Karpas-422 (cell line): ENCODE measurements around the gene ATRNL1. TPM values are rescaled to one million over a fixed set of nuclear protein-coding genes. Genes with fewer than 3 reads are reported as not detected.

Source experiments
- DNase-seq: peaks from one replicate; pipeline ENCODE4 v3.0.0-alpha.2; 2015
- H2AFZ ChIP-seq: fragments of 200-600 bp; sonication (generic); 2 replicates; pipeline ENCODE4 v1.6.1; 2014; ENCODE audit warnings: antibody characterized with exemption, low read length, mixed read lengths
- H3K27ac ChIP-seq: fragments of 200-600 bp; sonication (generic); 2 replicates; pipeline ENCODE4 v1.5.1; 2014; ENCODE audit warnings: mild to moderate bottlenecking, low read length, moderate library complexity
- H3K27me3 ChIP-seq: fragments of 200-600 bp; sonication (generic); 2 replicates; pipeline ENCODE4 v1.6.1; 2014; ENCODE audit warnings: low read length, mixed read lengths
- H3K36me3 ChIP-seq: fragments of 200-600 bp; sonication (generic); 2 replicates; pipeline ENCODE4 v1.6.1; 2014; ENCODE audit warnings: low read length, mixed read lengths; ENCODE audit not compliant: insufficient read depth
- H3K4me1 ChIP-seq: fragments of 200-600 bp; sonication (generic); 2 replicates; pipeline ENCODE4 v1.6.1; 2014; ENCODE audit warnings: mild to moderate bottlenecking, low read length, mixed read lengths
- H3K4me2 ChIP-seq: fragments of 200-600 bp; sonication (generic); 2 replicates; pipeline ENCODE4 v1.6.1; 2014; ENCODE audit warnings: low read length, low read depth, mild to moderate bottlenecking; ENCODE audit not compliant: poor library complexity, severe bottlenecking
- H3K4me3 ChIP-seq: fragments of 200-600 bp; sonication (generic); 2 replicates; pipeline ENCODE4 v1.5.1; 2014; ENCODE audit warnings: mild to moderate bottlenecking, antibody characterized with exemption, low read length, mixed read lengths
- H3K79me2 ChIP-seq: fragments of 200-600 bp; sonication (generic); 2 replicates; pipeline ENCODE4 v1.6.1; 2014; ENCODE audit warnings: mild to moderate bottlenecking, low read length, mixed read lengths
- H3K9ac ChIP-seq: fragments of 200-600 bp; sonication (generic); 2 replicates; pipeline ENCODE4 v1.6.0; 2014; ENCODE audit warnings: low read length
- H3K9me2 ChIP-seq: fragments of 200-600 bp; sonication (generic), shearing (Covaris generic); replicated peaks from 2 replicates; pipeline ENCODE4 v1.6.0; 2014; ENCODE audit warnings: mild to moderate bottlenecking, low read length, moderate library complexity; ENCODE audit not compliant: insufficient read depth
- H3K9me3 ChIP-seq: fragments of 300-700, 200-600 bp; sonication (generic); 2 replicates; pipeline ENCODE4 v1.6.1; 2014; ENCODE audit warnings: low read length, mixed read lengths
- H4K20me1 ChIP-seq: fragments of 200-600 bp; sonication (generic); 2 replicates; pipeline ENCODE4 v1.6.1; 2014; ENCODE audit warnings: mild to moderate bottlenecking, antibody characterized with exemption, low read length, low read depth; ENCODE audit not compliant: insufficient read depth
- total RNA-seq: library from RNA; depleted of rRNA; stranded (reverse); fragments of >200 nt; shearing (Covaris generic); gene quantifications from 2 replicates; pipeline ENCODE4 v1.2.3, GENCODE V29; 2014; ENCODE audit warnings: low replicate concordance

The ATRNL1 gene
- total RNA-seq, 1 experiment from 2014 or later, result not detected

DNA sequence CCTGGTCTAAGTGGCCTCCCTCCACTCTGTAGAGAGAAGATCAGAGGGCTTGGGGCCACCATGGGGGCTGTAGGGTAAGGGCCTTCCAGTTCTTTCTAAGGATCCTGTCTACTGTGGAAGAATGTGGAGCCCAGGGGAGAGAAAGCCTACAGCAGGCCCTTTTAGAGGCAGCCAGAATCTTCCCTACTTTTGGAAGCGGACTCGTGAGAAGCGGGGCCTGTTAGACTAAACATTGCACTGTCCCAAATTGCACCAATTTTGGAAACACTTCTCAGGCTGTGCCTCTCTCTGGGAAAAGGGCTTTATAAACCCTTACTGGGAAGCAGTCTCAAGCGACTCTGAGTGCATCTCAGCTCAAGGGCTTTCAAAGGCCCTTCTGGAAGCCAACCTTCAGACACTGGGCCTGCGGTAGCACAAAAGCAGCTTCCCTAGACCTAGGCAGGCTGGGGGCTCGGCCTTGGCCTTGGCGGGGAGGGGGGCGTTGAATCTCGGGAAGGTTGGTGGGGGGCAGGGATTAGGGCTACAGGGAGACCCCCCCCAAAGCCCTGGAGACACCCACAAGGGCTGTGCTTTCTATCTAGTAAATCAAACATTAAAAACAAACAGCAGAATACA is 881.8 kb downstream of the ATRNL1 start:
- no peak for DNase-seq
- H3K9ac ChIP-seq, result no peak overlapping the region
- no peak overlapping the region for H2AFZ ChIP-seq
- H3K9me2 ChIP-seq, result no peaks in the 10 kb centered on the region
- H3K9me3 ChIP-seq, result no peaks in the 10 kb centered on the region
- no peaks in the 10 kb centered on the region for H3K79me2 ChIP-seq
- H4K20me1 ChIP-seq, result no peaks in the 10 kb centered on the region
- H3K27me3 ChIP-seq, result no peaks in the 10 kb centered on the region
- H3K4me1 ChIP-seq, result no peaks in the 10 kb centered on the region
- H3K4me3 ChIP-seq, result no peak overlapping the region
- no peak overlapping the region for H3K27ac ChIP-seq
- no peak overlapping the region for H3K4me2 ChIP-seq
- H3K36me3 ChIP-seq, result no peaks in the 10 kb centered on the region

DNA sequence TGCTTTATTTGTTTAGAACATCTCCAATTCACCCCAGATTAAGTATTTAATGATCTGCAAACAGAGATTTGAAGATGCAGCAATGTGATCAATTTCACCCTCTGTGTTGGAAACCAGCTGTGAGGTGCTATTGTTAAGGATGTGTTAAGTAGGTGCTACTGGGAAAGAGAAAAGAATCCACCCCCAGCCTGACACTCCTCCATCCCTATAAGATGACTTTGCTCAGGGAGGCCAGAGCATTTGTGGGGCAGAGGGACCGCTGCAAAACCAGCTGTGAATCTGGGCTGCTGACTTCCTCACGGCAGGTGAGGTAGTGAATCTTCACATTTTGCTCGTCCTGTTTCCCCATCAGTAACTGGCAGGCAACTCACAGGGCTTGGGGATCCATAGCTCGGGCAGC is 882.3 kb downstream of the ATRNL1 start:
- H3K9ac ChIP-seq, result no peak overlapping the region
- no peaks in the 10 kb centered on the region for H3K36me3 ChIP-seq
- no peak for DNase-seq
- no peaks in the 10 kb centered on the region for H3K4me1 ChIP-seq
- no peak overlapping the region for H3K27ac ChIP-seq
- no peak overlapping the region for H3K4me2 ChIP-seq
- no peak overlapping the region for H2AFZ ChIP-seq
- H3K9me3 ChIP-seq, result no peaks in the 10 kb centered on the region
- no peaks in the 10 kb centered on the region for H3K79me2 ChIP-seq
- no peak overlapping the region for H3K4me3 ChIP-seq
- no peaks in the 10 kb centered on the region for H4K20me1 ChIP-seq
- no peaks in the 10 kb centered on the region for H3K9me2 ChIP-seq
- H3K27me3 ChIP-seq, result no peaks in the 10 kb centered on the region

GRCh38 chr10:115976342-115976741 is 883.2 kb downstream of the ATRNL1 start:
- no peak for DNase-seq
- H3K27ac ChIP-seq, result no peak overlapping the region
- no peaks in the 10 kb centered on the region for H4K20me1 ChIP-seq
- H3K4me1 ChIP-seq, result no peaks in the 10 kb centered on the region
- H2AFZ ChIP-seq, result no peak overlapping the region
- H3K79me2 ChIP-seq, result no peaks in the 10 kb centered on the region
- no peak overlapping the region for H3K4me3 ChIP-seq
- H3K9ac ChIP-seq, result no peak overlapping the region
- no peak overlapping the region for H3K4me2 ChIP-seq
- H3K27me3 ChIP-seq, result no peaks in the 10 kb centered on the region
- no peaks in the 10 kb centered on the region for H3K9me3 ChIP-seq
- H3K9me2 ChIP-seq, result no peaks in the 10 kb centered on the region
- H3K36me3 ChIP-seq, result no peaks in the 10 kb centered on the region

DNA sequence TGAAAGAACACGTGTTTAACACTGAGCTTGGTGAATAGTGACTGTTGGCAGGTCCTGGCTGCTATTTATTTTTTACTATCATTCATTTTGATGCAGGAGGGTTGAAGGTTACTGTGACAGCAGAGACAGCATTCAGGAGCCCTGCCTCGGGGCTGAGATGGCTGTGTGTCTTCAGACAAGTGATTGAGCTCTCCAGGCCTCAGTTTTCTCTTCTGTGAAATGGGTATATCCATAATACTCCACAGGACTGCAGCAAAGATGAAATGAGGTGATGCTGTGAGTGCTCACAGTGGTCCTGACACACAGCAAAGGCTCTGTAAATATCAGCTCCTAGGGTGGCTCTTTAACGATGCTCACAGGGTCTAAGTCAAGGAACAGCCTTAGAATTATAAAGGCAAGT is 884.7 kb downstream of the ATRNL1 start:
- H3K4me1 ChIP-seq, result no peaks in the 10 kb centered on the region
- DNase-seq, result no peak
- no peaks in the 10 kb centered on the region for H3K27me3 ChIP-seq
- H3K4me3 ChIP-seq, result no peak overlapping the region
- H3K9ac ChIP-seq, result no peak overlapping the region
- no peak overlapping the region for H3K27ac ChIP-seq
- H3K79me2 ChIP-seq, result no peaks in the 10 kb centered on the region
- H4K20me1 ChIP-seq, result no peaks in the 10 kb centered on the region
- no peaks in the 10 kb centered on the region for H3K36me3 ChIP-seq
- H3K4me2 ChIP-seq, result no peak overlapping the region
- H3K9me3 ChIP-seq, result no peaks in the 10 kb centered on the region
- no peaks in the 10 kb centered on the region for H3K9me2 ChIP-seq
- no peak overlapping the region for H2AFZ ChIP-seq

GRCh38 chr10:115979576-115979975 is 886.4 kb downstream of the ATRNL1 start:
- no peak overlapping the region for H2AFZ ChIP-seq
- H3K9me3 ChIP-seq, result no peaks in the 10 kb centered on the region
- no peaks in the 10 kb centered on the region for H4K20me1 ChIP-seq
- H3K79me2 ChIP-seq, result no peaks in the 10 kb centered on the region
- H3K27ac ChIP-seq, result no peak overlapping the region
- no peaks in the 10 kb centered on the region for H3K9me2 ChIP-seq
- no peak overlapping the region for H3K4me2 ChIP-seq
- no peaks in the 10 kb centered on the region for H3K27me3 ChIP-seq
- DNase-seq, result no peak
- H3K4me3 ChIP-seq, result no peak overlapping the region
- no peaks in the 10 kb centered on the region for H3K4me1 ChIP-seq
- H3K9ac ChIP-seq, result no peak overlapping the region
- no peaks in the 10 kb centered on the region for H3K36me3 ChIP-seq

DNA sequence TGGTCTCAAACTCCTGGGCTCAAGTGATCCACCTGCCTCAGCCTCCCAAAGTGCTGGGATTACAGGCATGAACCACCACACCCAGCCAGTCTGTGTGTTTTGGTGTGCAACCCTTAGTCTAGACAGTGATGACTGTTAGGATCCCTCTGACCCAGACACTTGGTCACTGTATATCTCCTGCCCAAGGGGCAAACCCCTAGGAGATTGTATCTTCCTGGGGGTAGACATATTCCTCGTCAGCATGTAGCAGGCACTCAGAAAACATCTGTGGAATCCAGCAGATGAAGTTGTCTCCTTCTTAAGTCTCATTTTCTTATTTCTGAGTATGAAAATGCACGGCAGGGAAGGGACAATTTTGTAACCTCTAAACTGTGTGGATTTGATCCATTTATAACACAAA is 887.3 kb downstream of the ATRNL1 start:
- H3K36me3 ChIP-seq, result no peaks in the 10 kb centered on the region
- no peaks in the 10 kb centered on the region for H3K27me3 ChIP-seq
- no peak overlapping the region for H2AFZ ChIP-seq
- no peaks in the 10 kb centered on the region for H3K79me2 ChIP-seq
- no peak overlapping the region for H3K9ac ChIP-seq
- H3K4me2 ChIP-seq, result no peak overlapping the region
- no peak for DNase-seq
- H3K27ac ChIP-seq, result no peak overlapping the region
- H3K9me3 ChIP-seq, result no peaks in the 10 kb centered on the region
- H3K4me1 ChIP-seq, result no peaks in the 10 kb centered on the region
- no peaks in the 10 kb centered on the region for H3K9me2 ChIP-seq
- H3K4me3 ChIP-seq, result no peak overlapping the region
- no peaks in the 10 kb centered on the region for H4K20me1 ChIP-seq

- H3K4me3 ChIP-seq, result no peak overlapping the region
- H3K9ac ChIP-seq, result no peak overlapping the region
- H3K4me2 ChIP-seq, result no peak overlapping the region
- H2AFZ ChIP-seq, result no peak overlapping the region
- DNase-seq, result no peak
- H4K20me1 ChIP-seq, result no peaks in the 10 kb centered on the region
- no peaks in the 10 kb centered on the region for H3K36me3 ChIP-seq
- no peaks in the 10 kb centered on the region for H3K79me2 ChIP-seq
- H3K27ac ChIP-seq, result no peak overlapping the region
- H3K4me1 ChIP-seq, result no peaks in the 10 kb centered on the region
- no peaks in the 10 kb centered on the region for H3K9me2 ChIP-seq
- no peaks in the 10 kb centered on the region for H3K9me3 ChIP-seq
- no peaks in the 10 kb centered on the region for H3K27me3 ChIP-seq
Observed at GRCh38 chr10:115981081-115981480, 887.9 kb downstream of the ATRNL1 start.

- H3K9me2 ChIP-seq, result no peaks in the 10 kb centered on the region
- H4K20me1 ChIP-seq, result no peaks in the 10 kb centered on the region
- no peak overlapping the region for H3K27ac ChIP-seq
- no peak overlapping the region for H2AFZ ChIP-seq
- no peak for DNase-seq
- no peaks in the 10 kb centered on the region for H3K9me3 ChIP-seq
- no peak overlapping the region for H3K9ac ChIP-seq
- no peak overlapping the region for H3K4me2 ChIP-seq
- no peaks in the 10 kb centered on the region for H3K36me3 ChIP-seq
- H3K27me3 ChIP-seq, result no peaks in the 10 kb centered on the region
- no peak overlapping the region for H3K4me3 ChIP-seq
- no peaks in the 10 kb centered on the region for H3K79me2 ChIP-seq
- no peaks in the 10 kb centered on the region for H3K4me1 ChIP-seq
Observed at GRCh38 chr10:115982076-115982475, 888.9 kb downstream of the ATRNL1 start.

DNA sequence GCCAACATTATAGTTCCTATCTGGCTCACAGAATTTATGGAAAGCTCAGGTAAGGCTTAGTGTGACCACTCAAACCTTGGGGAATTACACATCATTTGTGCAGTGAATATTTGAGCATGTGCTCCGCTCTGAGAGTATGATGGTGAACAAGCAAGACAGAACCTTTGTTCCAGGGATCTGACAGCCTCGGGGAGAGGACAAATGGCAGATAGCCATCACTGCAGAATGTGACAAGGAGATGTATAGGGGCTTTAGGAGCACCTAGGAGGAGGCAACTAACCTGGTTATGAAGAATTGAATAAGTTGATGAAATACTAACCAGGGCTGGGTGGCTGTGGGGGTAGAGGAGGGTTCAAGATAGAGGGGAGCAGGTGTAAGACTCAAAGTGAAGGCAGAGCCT is 889.4 kb downstream of the ATRNL1 start:
- 0 out of 2 replicates have a peak, but pooled peaks cover 2% of the 10 kb centered on the region for H3K9me3 ChIP-seq
- H3K36me3 ChIP-seq, result no peaks in the 10 kb centered on the region
- H3K4me2 ChIP-seq, result no peak overlapping the region
- H3K79me2 ChIP-seq, result no peaks in the 10 kb centered on the region
- H3K4me1 ChIP-seq, result no peaks in the 10 kb centered on the region
- H3K9ac ChIP-seq, result no peak overlapping the region
- H3K27me3 ChIP-seq, result no peaks in the 10 kb centered on the region
- no peak overlapping the region for H3K4me3 ChIP-seq
- H3K9me2 ChIP-seq, result no peaks in the 10 kb centered on the region
- no peak overlapping the region for H2AFZ ChIP-seq
- no peak for DNase-seq
- H4K20me1 ChIP-seq, result no peaks in the 10 kb centered on the region
- H3K27ac ChIP-seq, result no peak overlapping the region
